ENCODE results near the gene FRMD3. TPM values are rescaled to one million over a fixed set of nuclear protein-coding genes. Genes with fewer than 3 reads are reported as not detected.

The FRMD3 gene
- total RNA-seq: 0.54 and 0.74 TPM in 2 replicates

DNA sequence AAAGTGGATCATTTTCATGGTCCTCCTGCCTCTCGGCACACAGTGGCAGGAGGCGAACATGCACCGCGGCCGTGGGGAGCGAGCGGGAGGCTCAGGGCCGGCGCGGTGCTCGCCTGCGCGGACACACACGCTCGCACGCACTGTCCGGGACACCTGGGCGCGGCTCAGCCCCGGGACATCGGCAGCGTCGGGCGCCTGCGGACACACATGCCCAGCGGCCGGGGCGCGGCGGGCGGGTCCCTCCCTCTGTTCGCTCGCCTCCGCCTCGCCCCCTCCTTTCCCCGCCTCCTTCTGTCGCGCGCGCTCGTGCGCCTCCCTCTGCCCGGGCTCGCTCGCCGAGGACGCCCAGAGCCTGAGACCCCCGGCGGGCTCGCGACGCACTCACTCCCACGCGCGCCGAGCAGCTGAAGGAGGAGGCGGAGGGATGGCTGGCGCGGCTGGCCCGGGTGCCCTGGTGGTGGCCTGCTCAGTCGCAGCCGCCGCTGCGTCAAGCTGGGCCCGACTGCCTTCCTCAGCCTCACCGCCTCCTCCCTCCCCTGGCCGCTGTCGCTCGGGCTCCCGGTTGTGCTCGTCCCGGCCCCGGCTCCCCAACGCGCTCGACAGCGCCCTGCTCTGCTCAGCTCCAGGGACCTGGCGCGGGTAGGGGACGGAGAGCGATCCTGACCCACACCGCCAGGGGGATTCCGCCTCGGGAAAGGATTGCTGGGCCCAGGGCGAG is at the start of gene FRMD3:
Gene FRMD3, minus strand, starts transcription at position 230 of the 718 bp plus-strand sequence. Its CDS starts 170 bp downstream, at position 60.
- intact Hi-C loops (cut with micrococcal nuclease): no loop called here

DNA sequence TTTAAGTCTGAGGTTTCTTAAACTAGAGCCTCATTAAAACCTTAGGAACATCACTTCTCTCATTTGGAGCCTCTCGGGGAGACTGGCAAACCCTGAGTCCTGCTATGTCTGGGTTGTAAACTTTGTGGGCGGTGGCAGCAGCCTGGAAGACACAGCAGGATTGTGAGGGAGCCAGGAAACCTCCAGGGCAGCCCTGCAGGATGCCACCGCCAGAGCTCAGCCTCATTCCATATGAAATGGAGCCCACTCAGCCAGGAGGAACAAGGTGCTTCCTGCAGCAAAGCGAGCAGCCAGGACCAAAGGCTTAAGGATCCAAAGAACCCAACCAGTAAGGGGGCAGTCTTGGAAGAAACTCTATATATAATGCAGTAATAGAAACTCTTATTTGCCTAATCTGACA is 46.8 kb upstream of the FRMD3 start:
- intact Hi-C loops (cut with micrococcal nuclease): no loop called here

DNA sequence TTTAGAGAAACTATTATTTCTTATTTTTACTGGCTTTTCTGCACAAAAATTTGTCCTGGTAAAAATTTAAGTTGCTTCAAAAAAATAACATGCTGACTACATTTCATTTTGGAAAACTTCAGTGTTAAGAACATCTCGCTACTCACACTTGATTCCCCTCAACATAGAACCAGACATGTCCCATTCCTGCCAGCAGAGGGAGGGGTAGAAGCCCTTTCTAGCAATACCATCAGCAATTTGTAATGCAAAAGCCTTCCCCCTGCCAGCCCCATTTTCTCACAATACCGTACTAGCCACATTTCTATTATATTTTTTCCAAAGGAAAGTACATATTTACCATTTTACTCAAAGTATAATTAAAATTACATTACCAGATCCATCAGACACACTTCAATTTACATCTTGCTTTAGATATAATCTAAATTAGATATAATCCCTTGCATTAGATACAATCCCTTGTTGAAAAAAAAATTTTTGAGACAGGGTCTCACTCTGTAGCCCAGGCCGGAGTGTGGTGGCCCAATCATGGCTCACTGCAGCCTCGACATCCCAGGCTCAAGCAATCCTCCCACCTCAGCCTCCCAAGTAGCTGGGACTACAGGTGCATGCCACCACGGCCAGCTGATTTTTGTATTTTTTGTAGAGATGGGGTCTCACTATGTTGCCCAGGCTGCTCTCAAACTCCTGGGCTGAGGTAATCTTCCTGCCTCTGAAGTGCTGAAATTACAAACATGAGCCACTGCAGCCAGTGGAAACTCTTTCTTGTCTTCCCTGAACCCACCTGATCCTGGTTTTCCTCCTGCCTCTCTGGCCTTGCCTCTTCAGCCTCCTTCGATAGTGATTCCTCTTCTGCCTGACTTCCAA is 45.2 kb upstream of the FRMD3 start:
- intact Hi-C loops (cut with micrococcal nuclease): loop anchor here (1.0 kb wide), 2 partner anchors 66 to 329 kb away; no protein-coding TSS in a partner anchor

DNA sequence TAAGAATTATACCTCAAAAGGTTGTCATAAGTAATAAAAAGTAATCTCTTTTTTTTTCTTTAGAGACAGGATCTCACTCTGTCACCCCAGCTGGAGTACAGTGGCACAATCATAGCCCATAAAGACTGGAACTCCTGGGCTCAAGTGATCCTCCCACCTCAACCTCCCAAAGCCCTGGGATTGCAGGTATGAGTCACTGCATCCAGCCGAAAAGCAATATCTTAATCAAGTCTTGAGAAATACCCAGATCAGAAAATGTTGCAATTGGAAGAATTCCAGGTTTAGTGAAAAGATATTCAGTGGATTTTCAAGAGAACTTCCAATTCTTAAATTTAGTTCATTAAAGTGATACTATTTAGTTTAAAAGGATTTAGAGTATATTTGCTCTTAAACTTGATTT is 43.8 kb upstream of the FRMD3 start:
- intact Hi-C loops (cut with micrococcal nuclease): no loop called here

DNA sequence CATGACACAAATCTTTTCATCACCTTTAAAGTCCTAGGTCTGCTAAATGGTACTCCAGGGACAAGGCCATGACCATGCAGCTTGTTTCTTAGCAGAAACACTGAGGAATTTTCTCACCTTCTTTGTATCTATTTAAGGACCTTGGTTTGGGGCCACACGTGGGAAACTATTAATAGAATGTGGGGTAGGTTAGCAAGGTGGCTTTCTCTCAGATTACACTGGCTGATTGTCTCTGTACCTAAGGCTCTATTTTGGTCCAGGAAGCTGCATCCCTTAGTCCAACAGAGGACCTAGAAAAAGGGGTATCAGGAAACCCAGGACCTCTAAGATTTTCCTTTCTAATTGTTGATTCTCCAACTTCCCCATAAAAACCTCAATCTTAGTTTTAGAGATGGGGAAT is 36.3 kb upstream of the FRMD3 start:
- intact Hi-C loops (cut with micrococcal nuclease): no loop called here

DNA sequence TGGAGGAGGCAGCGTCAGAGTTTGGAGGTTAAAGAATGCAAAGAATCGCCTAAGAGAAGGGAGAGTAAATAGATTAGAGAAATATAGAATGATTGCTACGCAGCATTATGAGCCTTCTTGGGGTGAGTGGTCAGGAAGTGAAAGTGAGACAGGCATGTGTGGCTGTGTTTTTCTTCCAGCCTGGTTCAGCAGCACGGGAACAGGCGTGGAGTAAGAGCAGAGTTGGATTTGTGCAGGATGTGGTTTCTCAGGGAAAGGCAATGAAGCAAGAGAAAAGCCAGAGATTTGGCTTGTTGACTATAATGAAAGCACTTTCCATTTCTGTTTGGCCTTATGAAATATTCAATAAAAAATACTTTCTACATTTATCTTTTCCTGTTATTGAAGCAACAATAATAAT is 34.3 kb upstream of the FRMD3 start:
- intact Hi-C loops (cut with micrococcal nuclease): no loop called here

DNA sequence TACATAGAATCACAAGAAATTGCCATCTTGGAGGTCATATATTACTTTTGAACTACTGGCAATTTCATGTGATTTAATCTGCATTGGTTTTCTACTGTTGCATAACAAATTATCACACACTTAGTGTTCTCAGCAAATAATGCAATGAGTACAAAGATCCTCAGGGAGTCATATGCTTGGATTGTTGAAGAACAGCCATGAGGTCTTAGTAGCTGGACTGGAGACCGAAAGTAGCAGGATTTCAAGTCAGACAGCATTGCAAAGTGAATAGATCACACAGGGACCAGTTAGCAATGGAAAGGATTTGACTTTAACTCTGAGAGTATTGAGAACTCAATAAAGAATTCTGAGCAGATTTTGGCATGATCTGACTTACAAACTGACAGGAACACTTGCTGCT is 32.2 kb upstream of the FRMD3 start:
- intact Hi-C loops (cut with micrococcal nuclease): loop anchor here (1.0 kb wide), 1 partner anchor 34 kb away; no protein-coding TSS in a partner anchor

DNA sequence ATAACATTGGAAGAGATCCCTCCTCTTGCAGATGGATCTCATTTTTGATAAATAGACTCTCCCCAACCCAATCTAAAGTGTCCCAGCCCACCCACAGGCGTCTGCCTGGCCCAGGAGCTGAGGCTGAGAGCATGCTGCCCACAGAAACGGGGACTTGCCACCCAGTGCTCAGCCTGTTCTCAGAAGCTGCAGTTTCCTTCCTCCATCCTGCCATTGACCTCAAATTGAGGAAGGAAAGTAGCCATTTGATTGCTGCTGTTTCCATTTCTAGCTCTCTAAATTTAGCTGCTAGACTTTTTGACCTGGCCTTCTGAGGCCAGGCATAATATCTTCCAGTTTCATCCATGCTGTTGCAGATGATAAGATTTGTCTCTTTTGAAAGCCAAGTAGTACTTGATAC is 31.1 kb upstream of the FRMD3 start:
- intact Hi-C loops (cut with micrococcal nuclease): no loop called here

DNA sequence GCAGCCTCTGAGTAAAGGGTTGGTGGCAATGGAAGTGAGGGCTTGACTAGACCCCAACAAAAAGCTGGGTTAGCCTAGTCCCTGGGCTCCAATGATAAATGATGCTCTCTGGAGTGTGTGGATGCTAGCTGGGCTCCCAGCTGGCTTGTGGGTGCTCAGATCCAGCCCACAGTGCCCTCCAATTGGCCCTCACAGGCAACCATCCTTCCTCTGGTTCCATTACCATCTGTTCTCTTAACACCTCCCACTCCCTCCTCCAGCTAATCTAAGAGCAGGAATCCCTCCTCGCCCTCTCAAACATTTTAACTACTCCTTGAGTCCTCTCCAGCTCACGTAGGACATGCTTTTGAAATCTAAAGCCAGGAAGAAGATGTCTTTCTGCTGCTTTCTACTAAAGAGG is 25.2 kb upstream of the FRMD3 start:
- intact Hi-C loops (cut with micrococcal nuclease): no loop called here

DNA sequence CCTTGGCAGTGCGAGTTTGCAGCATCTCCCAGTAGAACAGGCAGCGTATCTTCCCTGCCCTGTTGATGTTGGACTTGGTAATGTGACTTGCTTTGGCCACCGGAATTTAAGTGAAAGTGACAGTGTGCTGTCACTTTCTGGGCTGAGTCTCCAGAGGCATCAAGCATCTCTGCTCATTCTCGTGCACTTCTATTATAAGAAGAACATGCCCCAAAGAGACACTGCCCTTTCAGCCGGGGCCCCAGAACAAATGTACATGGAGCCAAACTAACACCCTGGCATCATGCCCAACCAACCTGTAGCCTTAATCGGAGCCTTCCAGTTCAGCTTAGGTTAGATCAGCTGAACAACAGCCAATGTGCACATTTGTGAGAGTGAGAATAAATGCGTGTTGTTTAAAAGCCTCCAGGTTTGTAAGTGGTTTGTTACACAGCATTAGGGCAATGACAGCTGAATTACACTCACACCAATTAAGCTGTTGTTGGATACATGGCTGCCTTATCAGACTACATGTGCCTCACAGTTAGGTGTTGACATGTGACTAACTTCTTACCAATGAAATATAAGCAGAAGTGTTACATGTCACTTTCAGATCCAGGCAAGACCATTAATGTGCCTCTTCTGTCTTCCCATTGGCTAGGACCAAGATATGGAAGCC is 22.1 kb upstream of the FRMD3 start:
- intact Hi-C loops (cut with micrococcal nuclease): no loop called here

DNA sequence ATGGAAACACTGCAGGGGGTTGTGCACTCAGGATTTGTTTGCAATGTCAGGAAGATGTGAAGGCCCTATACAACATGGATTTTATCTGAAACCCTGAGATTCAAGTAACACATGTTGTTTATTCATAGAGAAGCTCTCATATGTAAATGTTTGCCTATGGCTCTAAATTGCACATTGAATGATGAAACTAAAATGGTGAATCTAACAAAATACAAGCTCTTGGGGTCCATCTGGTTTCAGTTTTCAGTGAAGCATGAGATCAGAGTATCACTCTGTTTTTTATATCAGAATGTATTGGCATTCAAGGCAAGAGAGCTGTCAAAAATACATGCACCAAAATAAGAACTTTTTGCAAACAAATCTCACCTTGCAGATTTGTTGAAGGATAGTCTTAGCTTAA is 19.6 kb upstream of the FRMD3 start:
- intact Hi-C loops (cut with micrococcal nuclease): no loop called here

DNA sequence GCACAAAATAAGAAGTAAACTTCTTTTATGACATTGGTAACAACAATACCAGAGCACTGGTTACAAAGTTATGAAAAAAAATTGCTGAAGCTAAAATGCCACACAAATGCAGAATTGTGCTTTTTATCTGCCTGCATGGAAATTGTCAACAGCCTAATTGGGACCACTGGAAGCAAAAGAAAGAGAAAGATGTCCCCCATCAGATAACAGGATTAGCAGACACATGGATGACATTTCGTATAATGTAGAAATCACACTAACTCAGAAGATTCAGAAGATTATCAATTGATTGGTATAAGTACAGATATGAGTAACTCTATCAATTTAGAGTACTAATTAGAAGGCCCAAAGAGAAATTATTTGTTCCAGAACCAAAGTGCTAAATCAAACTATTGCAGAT is 19.1 kb upstream of the FRMD3 start:
- intact Hi-C loops (cut with micrococcal nuclease): no loop called here

DNA sequence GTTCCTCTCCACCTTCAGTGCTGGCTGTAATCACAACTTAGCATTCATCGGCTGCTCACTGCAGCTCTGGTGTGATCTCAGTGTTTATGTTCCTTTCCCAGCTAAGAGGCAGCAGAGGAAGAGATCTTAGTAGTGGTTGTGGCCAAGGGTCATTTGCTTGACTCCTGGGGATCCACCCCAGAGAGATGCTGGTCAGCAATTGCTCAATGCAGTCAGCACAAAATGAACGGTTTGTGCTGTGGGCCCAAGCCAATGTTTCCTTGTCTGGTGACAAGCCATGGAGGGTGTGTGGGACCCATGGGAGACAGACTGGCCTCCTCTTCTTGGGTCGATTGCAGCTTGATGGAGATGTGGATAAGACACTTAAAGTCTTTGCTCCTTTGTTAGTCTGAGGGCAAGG is 16.1 kb upstream of the FRMD3 start:
- intact Hi-C loops (cut with micrococcal nuclease): no loop called here

DNA sequence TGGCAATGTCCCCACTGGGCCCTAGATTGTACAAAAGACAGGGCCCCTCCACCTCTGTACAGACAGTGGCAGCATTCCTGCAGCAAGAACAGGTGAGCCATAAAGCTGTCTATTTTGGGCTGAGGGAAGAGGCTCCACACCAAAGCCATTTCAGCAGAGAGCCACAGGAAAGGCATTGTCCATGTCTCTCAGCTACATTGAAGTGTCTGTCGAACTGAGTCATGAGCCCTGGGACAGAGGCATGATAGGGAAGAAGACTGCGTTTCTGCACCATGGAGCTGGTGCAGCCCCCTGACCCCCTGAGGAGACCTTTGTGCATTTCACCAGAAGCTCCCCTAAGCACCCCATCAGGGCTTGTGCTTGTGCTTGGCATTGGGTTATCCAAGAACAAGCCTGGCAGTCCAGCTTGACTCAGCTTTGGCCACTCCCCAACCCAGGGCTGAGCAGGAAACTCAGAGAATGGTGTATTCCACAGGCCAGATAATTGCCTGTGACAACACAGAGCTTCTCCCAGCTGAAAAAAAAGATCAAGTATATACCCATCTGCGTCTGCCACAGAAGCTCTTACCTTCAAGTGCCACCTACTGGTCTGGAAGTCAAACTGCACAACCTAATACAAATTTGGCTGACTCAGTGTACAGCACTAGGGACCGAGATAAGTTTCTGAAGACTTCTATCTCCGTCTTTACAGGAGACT is 5.9 kb upstream of the FRMD3 start:
- intact Hi-C loops (cut with micrococcal nuclease): loop anchor here (1.0 to 2.0 kb wide), 2 partner anchors 210 to 325 kb away; no protein-coding TSS in a partner anchor

DNA sequence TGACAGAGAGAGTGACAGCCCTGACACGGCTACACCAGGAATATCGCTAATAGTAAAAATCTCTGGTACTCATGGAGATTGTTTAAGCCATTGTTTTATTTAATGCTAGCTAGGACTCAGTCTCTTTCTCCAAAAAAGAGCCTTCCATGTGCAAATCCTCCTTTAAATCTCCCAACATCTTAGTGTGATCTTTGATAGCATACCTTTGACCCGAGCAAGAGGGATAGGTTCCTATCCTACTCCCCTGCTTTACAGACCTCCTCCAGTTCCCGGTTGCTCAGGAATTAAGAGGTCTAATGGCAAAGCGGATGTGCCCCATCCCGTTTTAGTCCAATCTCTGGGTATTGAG is 663 bp upstream of the FRMD3 start:
- intact Hi-C loops (cut with micrococcal nuclease): no loop called here

DNA sequence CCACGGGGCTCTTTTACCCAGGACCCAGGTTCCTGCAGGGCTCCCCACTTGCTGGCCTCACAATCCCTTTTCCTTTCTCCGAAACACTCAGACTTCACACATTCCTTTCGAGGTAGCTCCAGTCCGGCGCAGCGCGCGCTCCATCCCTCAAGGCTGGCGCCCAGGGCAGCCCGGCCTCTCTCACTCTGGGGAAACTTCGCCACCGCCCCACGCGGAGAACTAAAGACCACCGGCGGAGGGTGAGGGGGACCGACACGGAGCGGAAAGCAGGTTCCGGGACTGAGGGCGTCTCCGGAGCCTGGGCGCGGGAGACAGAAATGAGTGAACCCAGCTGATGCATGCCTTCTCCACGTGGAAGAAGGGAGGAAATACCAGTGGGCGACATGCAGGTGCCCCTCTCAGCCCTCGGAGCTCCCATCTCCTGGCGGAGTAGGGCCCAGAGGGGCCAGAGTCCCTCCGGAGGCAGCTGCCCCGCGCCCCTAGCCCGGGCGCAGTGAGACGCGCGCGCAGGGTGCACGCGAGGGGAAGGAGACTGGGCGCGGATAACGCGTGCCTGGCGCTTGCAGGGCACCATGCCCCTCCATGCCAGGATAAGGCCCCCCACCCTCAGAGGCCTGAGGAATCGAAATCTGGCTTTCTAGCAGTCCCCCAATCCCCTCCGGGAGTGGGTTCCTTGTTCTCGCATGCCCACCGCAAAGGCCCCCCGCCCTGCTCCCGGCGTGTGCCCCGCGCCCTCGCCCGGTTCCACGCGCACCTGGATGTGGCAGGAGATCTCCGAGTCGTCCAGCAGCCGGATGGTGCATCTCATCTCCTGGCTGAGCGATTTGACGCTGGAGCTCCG is 650 bp downstream of the FRMD3 start:
- intact Hi-C loops (cut with micrococcal nuclease): no loop called here

DNA sequence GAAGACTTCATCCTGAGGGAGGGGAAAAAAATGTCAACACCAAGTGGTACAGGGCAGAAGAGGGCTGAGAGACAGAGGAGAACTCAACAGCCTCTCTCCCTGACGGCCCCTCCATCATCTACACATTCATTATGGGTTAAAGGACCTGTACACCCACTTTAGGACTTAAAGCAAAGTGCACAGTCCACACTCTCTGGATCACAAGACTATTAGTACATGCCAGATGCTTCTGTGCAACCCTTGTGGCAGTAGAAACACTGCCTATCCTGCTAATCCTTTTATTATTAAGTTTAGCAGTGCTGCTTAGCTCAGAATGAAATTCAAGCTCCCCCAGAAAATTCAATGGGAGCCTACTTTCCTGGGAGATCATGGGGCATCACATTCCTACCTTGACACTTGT is 1.9 kb downstream of the FRMD3 start:
- intact Hi-C loops (cut with micrococcal nuclease): loop anchor here (1.0 kb wide), 1 partner anchor 34 kb away; no protein-coding TSS in a partner anchor

DNA sequence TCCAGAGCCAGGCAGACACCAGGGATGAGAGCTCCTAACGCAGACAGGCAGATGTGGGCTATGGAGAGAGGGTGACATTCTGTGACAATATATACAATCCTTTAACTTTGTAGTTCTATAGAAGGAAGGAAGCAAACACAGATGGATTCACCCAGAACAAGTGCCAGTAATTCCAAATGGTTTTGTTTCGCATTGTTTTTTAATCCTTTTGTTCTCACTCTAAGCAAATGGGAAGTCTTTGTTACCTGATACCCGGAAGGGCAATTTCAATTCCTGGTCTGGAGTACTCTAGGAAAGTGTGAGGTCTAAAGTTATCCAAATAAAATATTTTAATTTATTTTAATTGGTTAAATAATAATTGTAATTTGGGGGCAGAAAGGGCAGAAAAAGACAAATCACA is 2.5 kb downstream of the FRMD3 start:
- intact Hi-C loops (cut with micrococcal nuclease): loop anchor here (1.0 kb wide), 1 partner anchor 35 kb away; no protein-coding TSS in a partner anchor

DNA sequence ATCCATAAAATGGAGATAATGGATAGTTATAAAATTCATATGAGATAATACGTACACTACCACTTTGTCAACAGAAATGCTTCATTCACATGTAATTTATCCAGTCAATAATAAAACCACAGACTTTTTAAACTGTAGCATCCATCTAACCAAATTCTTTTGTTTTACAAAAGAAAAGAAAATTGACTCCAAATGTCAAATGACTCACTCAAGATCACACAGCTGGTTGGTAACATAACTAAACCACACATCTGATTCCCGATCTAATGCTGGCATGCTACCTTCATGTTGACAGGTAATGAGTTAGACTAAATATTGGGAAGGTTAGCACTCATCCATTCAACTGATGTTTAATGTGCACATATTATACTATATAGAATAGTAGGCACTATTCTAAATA is 4.9 kb downstream of the FRMD3 start:
- intact Hi-C loops (cut with micrococcal nuclease): no loop called here

DNA sequence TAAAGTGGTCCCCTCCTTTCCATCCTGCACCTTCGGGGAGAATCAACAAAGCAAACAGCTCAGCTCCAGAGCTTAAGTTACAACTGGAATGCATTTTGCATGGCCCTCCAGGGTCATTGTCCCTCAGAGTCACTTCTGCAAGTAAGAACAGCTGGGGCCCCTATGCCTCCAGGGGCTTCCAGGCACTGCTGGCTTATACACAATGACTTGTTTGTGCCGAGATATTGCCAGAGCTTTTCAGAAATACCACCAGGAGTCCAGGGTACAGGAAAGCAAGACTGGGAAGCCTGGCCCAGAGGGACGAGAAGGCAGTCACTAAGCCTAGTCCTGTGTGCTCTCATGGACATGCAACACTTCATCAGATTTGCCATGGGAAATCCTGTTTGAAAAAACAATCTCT is 11.3 kb downstream of the FRMD3 start:
- intact Hi-C loops (cut with micrococcal nuclease): no loop called here
